HEK293 (cell line): ENCODE measurements around the gene PHETA1.

Source experiments
- HOXC10 ChIP-seq: sonication (generic); formaldehyde crosslinking; IDR thresholded peaks from 2 replicates; pipeline ENCODE4 v1.8.1; 2023; ENCODE audit warnings: mild to moderate bottlenecking, missing genetic modification reagents
- KLF17 ChIP-seq: fragments of 450-650 bp; formaldehyde crosslinking; IDR thresholded peaks from 2 replicates; pipeline ENCODE4 v1.5.1; 2016; ENCODE audit warnings: missing biosample characterization, missing genetic modification characterization
- KLF9 ChIP-seq: fragments of 450-650 bp; formaldehyde crosslinking; IDR thresholded peaks from 2 replicates; pipeline ENCODE4 v1.5.1; 2016; ENCODE audit warnings: missing biosample characterization, missing genetic modification characterization, low read depth
- SETDB1 ChIP-seq: IDR thresholded peaks from one replicate; pipeline ENCODE4 v1.6.1; 2017; ENCODE audit warnings: mild to moderate bottlenecking, low read length, moderate library complexity, mixed read lengths; ENCODE audit not compliant: insufficient read length
- TCF7L2 ChIP-seq: IDR thresholded peaks from 2 replicates; pipeline ENCODE4 v1.6.1; 2011; ENCODE audit warnings: low read depth, mild to moderate bottlenecking, inconsistent platforms, low read length, moderate library complexity, borderline replicate concordance
- YY1 ChIP-seq: fragments of 450-650 bp; formaldehyde crosslinking; IDR thresholded peaks from 2 replicates; pipeline ENCODE4 v1.5.1; 2018; ENCODE audit warnings: missing biosample characterization, missing genetic modification characterization
- ZBTB11 ChIP-seq: fragments of 450-650 bp; formaldehyde crosslinking; conservative IDR thresholded peaks from 2 replicates; pipeline ENCODE4 v1.5.1; 2016; ENCODE audit warnings: low read depth, missing biosample characterization, missing genetic modification characterization
- ZBTB44 ChIP-seq: fragments of 450-650 bp; IDR thresholded peaks from 2 replicates; pipeline ENCODE4 v1.5.1; 2018; ENCODE audit warnings: missing biosample characterization, mild to moderate bottlenecking, missing genetic modification characterization
- ZNF112 ChIP-seq: fragments of 450-650 bp; formaldehyde crosslinking; IDR thresholded peaks from 2 replicates; pipeline ENCODE4 v1.5.0; 2017; ENCODE audit warnings: missing biosample characterization, missing genetic modification characterization
- ZNF121 ChIP-seq: fragments of 450-650 bp; formaldehyde crosslinking; IDR thresholded peaks from 2 replicates; pipeline ENCODE4 v1.5.1; 2016; ENCODE audit warnings: missing biosample characterization, missing genetic modification characterization
- ZNF132 ChIP-seq: fragments of 450-650 bp; formaldehyde crosslinking; IDR thresholded peaks from 2 replicates; pipeline ENCODE4 v1.5.1; 2017; ENCODE audit warnings: missing biosample characterization, missing genetic modification characterization, borderline replicate concordance
- ZNF148 ChIP-seq: fragments of 450-650 bp; formaldehyde crosslinking; IDR thresholded peaks from 2 replicates; pipeline ENCODE4 v1.5.0; 2017; ENCODE audit warnings: missing biosample characterization, missing genetic modification characterization, borderline replicate concordance
- ZNF202 ChIP-seq: fragments of 450-650 bp; formaldehyde crosslinking; IDR thresholded peaks from 2 replicates; pipeline ENCODE4 v1.5.1; 2016; ENCODE audit warnings: missing biosample characterization, missing genetic modification characterization, borderline replicate concordance
- ZNF223 ChIP-seq: fragments of 450-650 bp; formaldehyde crosslinking; IDR thresholded peaks from 2 replicates; pipeline ENCODE4 v1.5.1; 2016; ENCODE audit warnings: missing biosample characterization, missing genetic modification characterization
- ZNF23 ChIP-seq: fragments of 450-650 bp; formaldehyde crosslinking; IDR thresholded peaks from 2 replicates; pipeline ENCODE4 v1.5.1; 2016; ENCODE audit warnings: missing biosample characterization, missing genetic modification characterization, borderline replicate concordance
- ZNF341 ChIP-seq: fragments of 450-650 bp; formaldehyde crosslinking; IDR thresholded peaks from 2 replicates; pipeline ENCODE4; 2016; ENCODE audit warnings: low read depth, missing biosample characterization, missing genetic modification characterization
- ZNF362 ChIP-seq: fragments of 450-650 bp; formaldehyde crosslinking; IDR thresholded peaks from 2 replicates; pipeline ENCODE4 v1.5.1; 2016; ENCODE audit warnings: missing biosample characterization, missing genetic modification characterization
- ZNF423 ChIP-seq: fragments of 450-650 bp; formaldehyde crosslinking; IDR thresholded peaks from 2 replicates; pipeline ENCODE4 v1.5.1; 2016; ENCODE audit warnings: missing biosample characterization, missing genetic modification characterization
- ZNF426 ChIP-seq: fragments of 450-650 bp; formaldehyde crosslinking; IDR thresholded peaks from 2 replicates; pipeline ENCODE4 v1.5.1; 2017; ENCODE audit warnings: missing biosample characterization, missing genetic modification characterization, mild to moderate bottlenecking, inconsistent platforms, moderate library complexity
- ZNF48 ChIP-seq: fragments of 450-650 bp; formaldehyde crosslinking; IDR thresholded peaks from 2 replicates; pipeline ENCODE4 v1.5.1; 2016; ENCODE audit warnings: missing biosample characterization, missing genetic modification characterization
- ZNF544 ChIP-seq: fragments of 450-650 bp; formaldehyde crosslinking; IDR thresholded peaks from 2 replicates; pipeline ENCODE4 v1.5.0; 2017; ENCODE audit warnings: missing biosample characterization, missing genetic modification characterization
- ZNF596 ChIP-seq: fragments of 450-650 bp; IDR thresholded peaks from 2 replicates; pipeline ENCODE4 v1.5.0; 2018; ENCODE audit warnings: missing biosample characterization, mild to moderate bottlenecking, missing genetic modification characterization, moderate library complexity
- ZNF639 ChIP-seq: fragments of 450-650 bp; formaldehyde crosslinking; IDR thresholded peaks from 2 replicates; pipeline ENCODE4 v1.5.1; 2016; ENCODE audit warnings: missing biosample characterization, missing genetic modification characterization
- ZNF654 ChIP-seq: fragments of 450-650 bp; formaldehyde crosslinking; IDR thresholded peaks from 2 replicates; pipeline ENCODE4 v1.5.1; 2016; ENCODE audit warnings: low read depth, missing biosample characterization, missing genetic modification characterization
- ZNF660 ChIP-seq: fragments of 450-650 bp; IDR thresholded peaks from 2 replicates; pipeline ENCODE4 v1.5.1; 2018; ENCODE audit warnings: missing biosample characterization, mild to moderate bottlenecking, missing genetic modification characterization
- ZNF747 ChIP-seq: fragments of 450-650 bp; formaldehyde crosslinking; IDR thresholded peaks from 2 replicates; pipeline ENCODE4 v1.5.1; 2016; ENCODE audit warnings: missing biosample characterization, missing genetic modification characterization
- ZNF777 ChIP-seq: fragments of 450-650 bp; formaldehyde crosslinking; IDR thresholded peaks from 2 replicates; pipeline ENCODE4 v1.5.1; 2017; ENCODE audit warnings: missing biosample characterization, missing genetic modification characterization, borderline replicate concordance
- ZNF843 ChIP-seq: fragments of 450-650 bp; formaldehyde crosslinking; IDR thresholded peaks from 2 replicates; pipeline ENCODE4 v1.5.1; 2016; ENCODE audit warnings: missing biosample characterization, missing genetic modification characterization
- ZSCAN16 ChIP-seq: fragments of 450-650 bp; formaldehyde crosslinking; IDR thresholded peaks from 2 replicates; pipeline ENCODE4 v1.5.1; 2016; ENCODE audit warnings: missing biosample characterization, missing genetic modification characterization

PHETA1 gene

GRCh38 chr12:111405149-111405858 lies 36.4 kb upstream of the PHETA1 start (continued):
- TF ChIP-seq ZSCAN16 (no peak), ZNF202 (tag by site-specific recombination) (no peak), ZNF843 (tag by site-specific recombination) (peak; percentile 81), ZNF426 (tag by site-specific recombination) (no peak), ZBTB11 (tag by site-specific recombination) (no peak), ZBTB44 (tag by site-specific recombination) (peak; percentile 75), KLF9 (tag by site-specific recombination) (peak; percentile 94), ZNF48 (tag by site-specific recombination) (no peak), ZNF148 (no peak), KLF17 (tag by site-specific recombination) (peak; percentile 95), ZNF544 (tag by site-specific recombination) (no peak), ZNF223 (tag by site-specific recombination) (no peak), ZNF596 (tag by site-specific recombination) (no peak), SETDB1 (no peak), ZNF132 (no peak), ZNF341 (tag by site-specific recombination) (no peak), ZNF777 (tag by site-specific recombination) (no peak), ZNF639 (tag by site-specific recombination) (no peak), ZNF423 (tag by site-specific recombination) (peak; percentile 86), TCF7L2 (no peak), ZNF747 (tag by site-specific recombination) (no peak), ZNF121 (no peak), ZNF362 (tag by site-specific recombination) (no peak), ZNF654 (no peak), ZNF112 (tag by site-specific recombination) (no peak), ZNF660 (tag by site-specific recombination) (peak; percentile 65; the same call in 1 of the 2 replicates), YY1 (tag by site-specific recombination) (no peak), HOXC10 (no peak), ZNF23 (tag by site-specific recombination) (no peak)
